Mononuclear cell (primary cell): ENCODE results near the gene ADAMTS6. TPM values are rescaled to one million over a fixed set of nuclear protein-coding genes. Genes with fewer than 3 reads are reported as not detected.

Source experiments
- H3K27me3 ChIP-seq: 2 replicates; pipeline ENCODE4 v1.6.0; 2011; ENCODE audit warnings: low read length, control low read depth; ENCODE audit not compliant: insufficient read depth
- H3K4me1 ChIP-seq: 2 replicates; pipeline ENCODE4 v1.5.1; 2011; ENCODE audit warnings: mild to moderate bottlenecking, low read length, control low read depth; ENCODE audit not compliant: insufficient read depth
- H3K4me3 ChIP-seq: 2 replicates; pipeline ENCODE4 v1.5.1; 2011; ENCODE audit warnings: mild to moderate bottlenecking, low read length, moderate library complexity
- H3K9me3 ChIP-seq: 2 replicates; pipeline ENCODE4 v1.5.1; 2011; ENCODE audit warnings: low read depth, mild to moderate bottlenecking, control low read depth, low read length
- total RNA-seq: library from RNA; depleted of rRNA; stranded (reverse); fragments of >200 nt; gene quantifications from one replicate; pipeline ENCODE4 v1.2.3, GENCODE V29; 2012

ADAMTS6 gene
- total RNA-seq, 1 donor, result 4.9 TPM

GRCh38 chr5:65151614-65152013, 330.1 kb downstream of the ADAMTS6 start:
- H3K4me1 ChIP-seq, result no peaks in the 10 kb centered on the region
- H3K9me3 ChIP-seq, result no peaks in the 10 kb centered on the region
- H3K27me3 ChIP-seq, result no peaks in the 10 kb centered on the region
- H3K4me3 ChIP-seq, result no peak overlapping the region

- no peaks in the 10 kb centered on the region for H3K4me1 ChIP-seq
- H3K27me3 ChIP-seq, result no peaks in the 10 kb centered on the region
- no peaks in the 10 kb centered on the region for H3K9me3 ChIP-seq
- no peak overlapping the region for H3K4me3 ChIP-seq
Observed at GRCh38 chr5:65150599-65151304, 331.0 kb downstream of the ADAMTS6 start.

GRCh38 chr5:65149827-65150226, 331.9 kb downstream of the ADAMTS6 start:
- no peaks in the 10 kb centered on the region for H3K27me3 ChIP-seq
- no peaks in the 10 kb centered on the region for H3K4me1 ChIP-seq
- no peak overlapping the region for H3K4me3 ChIP-seq
- H3K9me3 ChIP-seq, result no peaks in the 10 kb centered on the region

- no peaks in the 10 kb centered on the region for H3K27me3 ChIP-seq
- no peaks in the 10 kb centered on the region for H3K4me1 ChIP-seq
- H3K4me3 ChIP-seq, result no peak overlapping the region
- no peaks in the 10 kb centered on the region for H3K9me3 ChIP-seq
Observed at GRCh38 chr5:65144136-65144871, 337.4 kb downstream of the ADAMTS6 start.

- H3K9me3 ChIP-seq, result no peaks in the 10 kb centered on the region
- no peaks in the 10 kb centered on the region for H3K27me3 ChIP-seq
- no peaks in the 10 kb centered on the region for H3K4me1 ChIP-seq
- H3K4me3 ChIP-seq, result no peak overlapping the region
Observed at GRCh38 chr5:65142511-65143011, 339.2 kb downstream of the ADAMTS6 start.

- Histone ChIP-seq H3K4me3 (no peak overlapping the region), H3K9me3 (no peaks in the 10 kb centered on the region), H3K4me1 (no peaks in the 10 kb centered on the region), H3K27me3 (no peaks in the 10 kb centered on the region)
Observed at GRCh38 chr5:65142016-65142415, 339.7 kb downstream of the ADAMTS6 start.

GRCh38 chr5:65141493-65141892, 340.2 kb downstream of the ADAMTS6 start:
- Histone ChIP-seq H3K27me3 (no peaks in the 10 kb centered on the region), H3K9me3 (no peaks in the 10 kb centered on the region), H3K4me1 (no peaks in the 10 kb centered on the region), H3K4me3 (no peak overlapping the region)

- H3K27me3 ChIP-seq, result no peaks in the 10 kb centered on the region
- no peaks in the 10 kb centered on the region for H3K4me1 ChIP-seq
- H3K9me3 ChIP-seq, result no peaks in the 10 kb centered on the region
- no peak overlapping the region for H3K4me3 ChIP-seq
Observed at GRCh38 chr5:65137631-65138030, 344.1 kb downstream of the ADAMTS6 start.

GRCh38 chr5:65133477-65134110, 348.1 kb downstream of the ADAMTS6 start:
- Histone ChIP-seq H3K9me3 (no peaks in the 10 kb centered on the region), H3K27me3 (no peaks in the 10 kb centered on the region), H3K4me3 (no peak overlapping the region), H3K4me1 (no peaks in the 10 kb centered on the region)

- Histone ChIP-seq H3K27me3 (no peaks in the 10 kb centered on the region), H3K4me3 (no peak overlapping the region), H3K4me1 (no peaks in the 10 kb centered on the region), H3K9me3 (no peaks in the 10 kb centered on the region)
Observed at GRCh38 chr5:65132386-65132785, 349.3 kb downstream of the ADAMTS6 start.

- Histone ChIP-seq H3K27me3 (no peaks in the 10 kb centered on the region), H3K9me3 (no peaks in the 10 kb centered on the region), H3K4me3 (no peak overlapping the region), H3K4me1 (no peaks in the 10 kb centered on the region)
Observed at GRCh38 chr5:65128226-65128625, 353.5 kb downstream of the ADAMTS6 start.

GRCh38 chr5:65127161-65127901, 354.4 kb downstream of the ADAMTS6 start:
- H3K4me3 ChIP-seq, result no peak overlapping the region

GRCh38 chr5:65126542-65127069, 355.1 kb downstream of the ADAMTS6 start:
- Histone ChIP-seq H3K4me1 (no peaks in the 10 kb centered on the region), H3K9me3 (no peaks in the 10 kb centered on the region), H3K4me3 (no peak overlapping the region), H3K27me3 (no peaks in the 10 kb centered on the region)

More at GRCh38 chr5:65127161-65127901, 354.4 kb downstream of the ADAMTS6 start:
- no peaks in the 10 kb centered on the region for H3K9me3 ChIP-seq
- no peaks in the 10 kb centered on the region for H3K27me3 ChIP-seq
- no peaks in the 10 kb centered on the region for H3K4me1 ChIP-seq

- Histone ChIP-seq H3K4me1 (no peaks in the 10 kb centered on the region), H3K9me3 (no peaks in the 10 kb centered on the region), H3K4me3 (no peak overlapping the region), H3K27me3 (no peaks in the 10 kb centered on the region)
Observed at GRCh38 chr5:65125591-65126541, 355.9 kb downstream of the ADAMTS6 start.
